Measurements from ENCODE around the gene AHCTF1. TPM values are rescaled to one million over a fixed set of nuclear protein-coding genes. Genes with fewer than 3 reads are reported as not detected.
"Not testable (repeated sequence)": the region's sequence is repeated elsewhere in the genome, so short reads cannot be mapped to it uniquely, and the experiment has no call there.

The AHCTF1 gene
- total and polyA plus RNA-seq, 2 donors (not counting 3 experiments of a cell fraction or from before 2014, with no cell fraction given), result 5.5 to 32.1 TPM

- DNase-seq (ENCODE audit: low read depth, low spot score), result no peak
- Histone ChIP-seq H3K4me1 (ENCODE audit: control insufficient read depth, extremely low read depth, insufficient read depth, low read length) (no peaks in the 10 kb centered on the region), H3K27me3 (ENCODE audit: control insufficient read depth in 2 of 2, insufficient read depth in 2 of 2, low read length in 2 of 2) (no peaks in the 10 kb centered on the region), H3K4me2 (ENCODE audit: insufficient read depth, low read length) (no peak overlapping the region), H3K9me3 (replicated peaks; ENCODE audit: control insufficient read depth, insufficient read depth, low read length) (no peaks in the 10 kb centered on the region), H3K4me3 (replicated peaks in 1 of 3; ENCODE audit: insufficient read depth in 1 of 3, low read depth in 1 of 3, low read length in 3 of 3) (no peak overlapping the region), H3K36me3 (ENCODE audit: control insufficient read depth in 2 of 2, extremely low read depth in 1 of 2, insufficient read depth in 2 of 2, low read length in 2 of 2) (peaks cover 2 to 4% of the 10 kb centered on the region in 2 experiments), H3K27ac (ENCODE audit: insufficient read depth, low read depth, low read length) (no peak overlapping the region), H2AFZ (ENCODE audit: low read depth, low read length) (no peak overlapping the region), H3K9me1 (replicated peaks; ENCODE audit: control insufficient read depth, extremely low read depth, insufficient read depth, low read length) (no peaks in the 10 kb centered on the region), H3K9ac (replicated peaks; ENCODE audit: extremely low read depth, insufficient read depth, low read length) (no peak overlapping the region), H4K20me1 (replicated peaks; ENCODE audit: control insufficient read depth, extremely low read depth, insufficient read depth, low read length) (no peaks in the 10 kb centered on the region), H3K79me2 (ENCODE audit: control insufficient read depth, insufficient read depth, low read length) (peaks cover under 1% of the 10 kb centered on the region)
- ChIA-PET CTCF (no interaction called here), POLR2A (no interaction called here)
- FAIRE-seq, result no peak
- no peak for TF ChIP-seq FOS (IDR thresholded peaks at IDR 0.05; ENCODE audit: borderline replicate concordance, insufficient read depth, low read length)
- no peak for TF ChIP-seq POLR2A (IDR thresholded peaks at IDR 0.05; ENCODE audit: low read depth, low read length)
- no peak for TF ChIP-seq EZH2 (IDR thresholded peaks at IDR 0.05; ENCODE audit: borderline replicate concordance, low read depth, low read length, severe bottlenecking)
- TF ChIP-seq MYC (IDR thresholded peaks at IDR 0.05; ENCODE audit: low read depth, low read length), result no peak
- TF ChIP-seq JUN (IDR thresholded peaks at IDR 0.05; ENCODE audit: borderline replicate concordance, insufficient read depth, insufficient read length, low read depth), result no peak
- TF ChIP-seq MAX (IDR thresholded peaks at IDR 0.05; ENCODE audit: insufficient read depth, insufficient read length), result no peak
- TF ChIP-seq POLR2AphosphoS5 (IDR thresholded peaks at IDR 0.05; ENCODE audit: insufficient read depth, low read depth, low read length), result no peak
- TF ChIP-seq GATA2 (IDR thresholded peaks at IDR 0.05; ENCODE audit: insufficient read depth, insufficient read length, low read depth, low read length), result no peak
- no peak for TF ChIP-seq CTCF (IDR thresholded peaks at IDR 0.05; ENCODE audit: extremely low read depth in 1 of 2, insufficient read depth in 1 of 2, low read depth in 1 of 2, low read length in 2 of 2)
- no TSS peak for BruUV-seq (replicated peaks)
- intact Hi-C loops (cut with micrococcal nuclease) (no loop called here), dilution Hi-C loops (cut with MboI; ENCODE audit: extremely low pct_ligation_motif_present, low sequenced_read_pairs) (no loop called here)
Observed at GRCh38 chr1:246865921-246866320, 65.8 kb downstream of the AHCTF1 start.

- BruUV-seq (replicated peaks); H3K79me2 ChIP-seq (ENCODE audit: control insufficient read depth, insufficient read depth, low read length); H3K9me3 ChIP-seq (replicated peaks; ENCODE audit: control insufficient read depth, insufficient read depth, low read length); FAIRE-seq; H3K27ac ChIP-seq (ENCODE audit: insufficient read depth, low read depth, low read length); DNase-seq (ENCODE audit: low read depth, low spot score); H4K20me1 ChIP-seq (replicated peaks; ENCODE audit: control insufficient read depth, extremely low read depth, insufficient read depth, low read length); H3K4me3 ChIP-seq (replicated peaks in 1 of 3; ENCODE audit: insufficient read depth in 1 of 3, low read depth in 1 of 3, low read length in 3 of 3); H3K4me1 ChIP-seq (ENCODE audit: control insufficient read depth, extremely low read depth, insufficient read depth, low read length); H3K9ac ChIP-seq (replicated peaks; ENCODE audit: extremely low read depth, insufficient read depth, low read length); H3K9me1 ChIP-seq (replicated peaks; ENCODE audit: control insufficient read depth, extremely low read depth, insufficient read depth, low read length); H2AFZ ChIP-seq (ENCODE audit: low read depth, low read length); CTCF ChIA-PET; H3K27me3 ChIP-seq (ENCODE audit: control insufficient read depth in 2 of 2, insufficient read depth in 2 of 2, low read length in 2 of 2); intact Hi-C loops (cut with micrococcal nuclease); H3K4me2 ChIP-seq (ENCODE audit: insufficient read depth, low read length); dilution Hi-C loops (cut with MboI; ENCODE audit: extremely low pct_ligation_motif_present, low sequenced_read_pairs): not testable (repeated sequence)
- peaks cover 0 to 10% of the 10 kb centered on the region in 2 experiments for H3K36me3 ChIP-seq (ENCODE audit: control insufficient read depth in 2 of 2, extremely low read depth in 1 of 2, insufficient read depth in 2 of 2, low read length in 2 of 2)
- POLR2A ChIA-PET, result interaction anchor here (0.7 kb wide), 1 partner anchor 68 kb away, joined by 4 read pairs; no protein-coding TSS in a partner anchor
Observed at GRCh38 chr1:246863791-246864190, 68.0 kb downstream of the AHCTF1 start.

Measured in endothelial cell of umbilical vein (primary cell).